Measurements from ENCODE around the gene ZNF837.
"Not testable (repeated sequence)": the region's sequence is repeated elsewhere in the genome, so short reads cannot be mapped to it uniquely, and the experiment has no call there.

ZNF837 gene

DNA sequence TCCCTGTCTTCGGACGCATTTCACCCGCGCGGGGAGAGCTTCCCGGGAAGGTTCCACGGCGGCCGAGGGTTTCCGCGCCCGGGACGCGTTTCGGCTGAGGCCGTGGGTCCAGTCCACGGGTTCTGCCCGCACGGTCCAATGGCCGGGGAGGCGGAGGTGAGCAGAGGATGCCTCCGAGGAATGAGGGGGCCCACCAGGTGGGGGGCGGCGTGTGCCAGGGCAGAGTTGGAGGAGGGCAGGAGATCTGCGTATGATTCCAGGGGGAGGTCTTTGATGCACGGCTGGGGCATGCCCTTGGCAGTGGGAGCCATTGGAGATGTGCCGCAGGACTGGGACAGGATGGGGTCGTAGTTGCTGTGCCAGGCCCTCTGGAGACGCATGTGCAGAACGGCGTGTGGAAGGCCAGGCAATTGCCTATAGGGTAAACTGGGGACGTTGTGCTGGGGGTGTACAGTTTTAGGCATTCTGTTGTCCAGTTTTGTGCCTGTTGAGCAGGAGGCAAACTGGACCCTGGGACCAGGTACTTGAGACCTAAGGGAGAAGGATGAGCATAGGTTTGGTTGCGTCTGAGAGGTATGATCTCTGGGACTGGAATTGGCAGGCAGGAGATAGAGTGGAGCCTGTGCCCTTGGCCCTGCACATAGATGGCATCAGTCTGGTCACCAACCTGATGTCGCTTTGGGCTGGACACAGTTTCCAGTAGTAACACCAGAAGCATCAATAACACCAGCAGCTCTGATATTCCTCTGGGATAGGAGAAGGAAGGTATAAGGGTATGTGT, 28.4 kb upstream of the ZNF837 start:
- peak overlapping the region; percentile 97 for H3K4me3 ChIP-seq (ENCODE audit: low read depth, low read length)
- DNase-seq (ENCODE audit: low read depth, low spot score) = no peak
- ChIA-PET POLR2A (interaction anchor here (0.5 to 1.4 kb wide), 9 partner anchors 13 to 111 kb away, joined by 3 to 7 read pairs (median 3); partner anchors contain the start of genes ZBTB45, ZNF132, ZNF497 and ZNF837), CTCF (interaction anchor here (0.5 to 1.0 kb wide), 3 partner anchors 9 to 91 kb away, joined by 3 to 6 read pairs (median 3); no protein-coding TSS in a partner anchor)
- TF ChIP-seq, protein P1, sequence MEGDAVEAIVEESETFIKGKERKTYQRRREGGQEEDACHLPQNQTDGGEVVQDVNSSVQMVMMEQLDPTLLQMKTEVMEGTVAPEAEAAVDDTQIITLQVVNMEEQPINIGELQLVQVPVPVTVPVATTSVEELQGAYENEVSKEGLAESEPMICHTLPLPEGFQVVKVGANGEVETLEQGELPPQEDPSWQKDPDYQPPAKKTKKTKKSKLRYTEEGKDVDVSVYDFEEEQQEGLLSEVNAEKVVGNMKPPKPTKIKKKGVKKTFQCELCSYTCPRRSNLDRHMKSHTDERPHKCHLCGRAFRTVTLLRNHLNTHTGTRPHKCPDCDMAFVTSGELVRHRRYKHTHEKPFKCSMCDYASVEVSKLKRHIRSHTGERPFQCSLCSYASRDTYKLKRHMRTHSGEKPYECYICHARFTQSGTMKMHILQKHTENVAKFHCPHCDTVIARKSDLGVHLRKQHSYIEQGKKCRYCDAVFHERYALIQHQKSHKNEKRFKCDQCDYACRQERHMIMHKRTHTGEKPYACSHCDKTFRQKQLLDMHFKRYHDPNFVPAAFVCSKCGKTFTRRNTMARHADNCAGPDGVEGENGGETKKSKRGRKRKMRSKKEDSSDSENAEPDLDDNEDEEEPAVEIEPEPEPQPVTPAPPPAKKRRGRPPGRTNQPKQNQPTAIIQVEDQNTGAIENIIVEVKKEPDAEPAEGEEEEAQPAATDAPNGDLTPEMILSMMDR (IDR thresholded peaks at IDR 0.05; ENCODE audit: insufficient read depth, low read length, missing control alignments) = no peak

DNA sequence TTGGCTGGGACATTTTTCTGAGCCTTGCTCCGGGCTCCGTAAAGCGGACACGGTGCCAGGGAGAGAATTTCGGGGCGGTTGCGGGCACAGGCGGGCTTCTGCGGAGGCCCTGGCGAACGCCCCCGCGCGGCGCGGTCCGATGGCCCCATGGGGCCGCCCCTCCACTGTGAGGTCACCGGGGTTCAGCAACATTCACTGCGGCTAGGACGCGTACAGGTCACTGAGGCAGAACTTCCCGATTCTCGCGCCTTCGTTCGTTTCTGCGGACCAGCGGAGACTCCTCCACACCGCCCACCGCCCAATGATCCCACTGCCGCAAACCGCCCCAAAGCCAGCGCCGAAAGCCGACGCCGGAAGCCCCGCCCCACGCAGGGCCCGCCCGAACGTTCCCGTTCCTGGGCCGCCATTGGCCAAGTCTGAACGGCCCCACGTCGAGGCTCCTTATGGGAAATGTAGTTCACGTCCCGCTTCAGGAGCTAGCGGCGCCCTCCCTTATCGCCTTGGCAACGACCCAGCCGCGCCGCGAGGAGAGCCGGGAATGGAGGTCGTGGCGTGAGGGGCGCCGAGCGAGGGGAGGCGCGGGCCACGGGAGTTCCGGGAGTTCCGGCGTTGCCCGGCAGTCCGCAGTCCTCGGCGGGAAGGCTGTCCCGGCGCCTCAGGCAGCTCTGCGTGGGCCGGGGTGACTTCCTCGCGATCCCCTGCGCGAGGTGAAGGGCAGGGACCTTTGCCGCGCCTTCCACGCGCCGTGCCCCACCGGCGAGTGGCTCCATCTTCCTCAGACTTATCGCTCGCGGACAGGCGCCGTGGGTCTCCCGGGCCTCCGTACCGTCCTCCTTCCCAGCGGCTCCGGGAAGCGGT, 27.6 kb upstream of the ZNF837 start, which contains the start of gene ZNF584:
ZNF584 (plus strand) TSS at position 498 of the 858 bp plus-strand sequence. CDS start 499 bp downstream, outside the sequence.
- TF ChIP-seq, protein P1 (IDR thresholded peaks at IDR 0.05; ENCODE audit: insufficient read depth, low read length, missing control alignments) = peak; percentile 26
- peak; percentile 38 for DNase-seq (ENCODE audit: low read depth, low spot score)
- peak within 1 kb of the TSS; percentile 97 for H3K4me3 ChIP-seq (ENCODE audit: low read depth, low read length)
- POLR2A ChIA-PET = interaction anchor here (0.5 to 1.4 kb wide), 8 partner anchors 12 to 111 kb away, joined by 3 to 7 read pairs (median 4); partner anchors contain the start of genes ZBTB45, ZNF132 and ZNF837
- CTCF ChIA-PET = interaction anchor here (0.9 kb wide), 1 partner anchor 9 kb away, joined by 6 read pairs; no protein-coding TSS in a partner anchor

DNA sequence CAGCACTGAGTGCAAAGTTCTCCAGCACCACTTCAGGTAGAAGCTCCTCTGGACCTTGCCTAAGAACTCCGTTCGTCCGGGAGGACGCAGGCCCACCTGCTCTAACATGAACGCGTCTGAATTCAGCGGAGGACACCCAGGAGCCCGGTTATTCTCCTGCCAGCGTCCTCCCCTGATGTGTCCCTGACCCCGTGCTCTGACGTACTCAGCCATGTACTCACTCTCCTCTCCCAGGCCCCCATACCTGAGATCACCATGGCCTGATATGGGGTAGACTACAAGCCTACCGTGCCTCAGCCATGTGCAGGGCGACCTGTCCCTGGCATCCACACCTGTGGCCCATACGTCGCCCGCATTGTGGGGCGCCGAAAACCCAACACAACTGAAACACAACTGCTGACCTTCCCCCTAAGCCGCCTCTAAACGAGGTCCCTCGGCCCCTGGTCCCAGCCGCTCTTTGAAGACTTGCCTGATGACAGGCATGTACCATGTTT, 26.9 kb upstream of the ZNF837 start:
- DNase-seq (ENCODE audit: low read depth, low spot score) = no peak
- POLR2A ChIA-PET = interaction anchor here (1.2 kb wide), 2 partner anchors 17 to 27 kb away, joined by 3 to 7 read pairs; partner anchors contain the start of gene ZNF837
- peak overlapping the region; percentile 97 for H3K4me3 ChIP-seq (ENCODE audit: low read depth, low read length)
- TF ChIP-seq, protein P1 (IDR thresholded peaks at IDR 0.05; ENCODE audit: insufficient read depth, low read length, missing control alignments) = no peak
- CTCF ChIA-PET = interaction anchor here (0.9 to 1.5 kb wide), 2 partner anchors 11 to 66 kb away, joined by 3 read pairs; no protein-coding TSS in a partner anchor

DNA sequence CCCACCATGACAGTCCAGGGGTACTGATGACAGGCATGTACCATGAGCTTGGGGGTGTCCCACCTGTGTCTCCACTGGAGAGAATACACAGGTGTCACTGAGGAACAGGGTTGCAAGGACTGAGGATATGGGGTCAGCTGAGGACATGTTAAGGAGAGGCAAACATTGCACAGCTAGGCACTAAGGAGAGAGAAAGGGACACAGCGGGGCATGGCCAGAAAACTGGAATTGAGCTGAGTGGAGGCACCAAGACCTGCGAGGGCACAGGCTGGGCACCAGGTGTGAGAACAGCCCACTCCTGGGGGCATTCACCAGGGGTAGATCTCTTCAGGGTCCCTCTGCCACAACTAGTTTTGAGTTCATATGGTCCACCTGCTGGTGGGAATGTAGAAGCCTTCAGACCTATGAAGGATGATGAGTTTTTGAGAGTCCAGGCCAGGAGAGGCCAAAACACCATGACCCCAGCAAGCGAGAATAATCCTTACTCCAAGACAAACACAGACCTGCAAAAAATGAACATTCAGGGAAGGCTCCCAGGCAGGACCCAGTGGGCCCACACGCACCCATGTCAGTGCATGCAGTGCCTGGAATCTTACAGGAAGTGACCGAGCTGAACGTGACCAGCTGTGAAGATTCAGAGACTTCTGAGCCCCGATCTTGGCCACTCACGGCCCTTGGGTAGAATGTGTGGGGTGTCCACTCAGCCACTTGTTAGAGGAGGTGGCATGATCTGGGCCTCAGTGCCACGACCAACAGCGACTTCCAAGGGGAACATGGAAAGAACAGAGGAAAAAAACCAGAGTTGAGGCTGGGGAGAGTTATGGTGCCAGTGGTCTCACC, 26.2 kb upstream of the ZNF837 start:
- TF ChIP-seq, protein P1 (IDR thresholded peaks at IDR 0.05; ENCODE audit: insufficient read depth, low read length, missing control alignments) = no peak
- POLR2A ChIA-PET = no interaction called here
- DNase-seq (ENCODE audit: low read depth, low spot score) = no peak
- CTCF ChIA-PET = interaction anchor here (0.9 to 1.5 kb wide), 3 partner anchors 10 to 66 kb away, joined by 3 read pairs; no protein-coding TSS in a partner anchor
- H3K4me3 ChIP-seq (ENCODE audit: low read depth, low read length) = peak overlapping the region; percentile 97

DNA sequence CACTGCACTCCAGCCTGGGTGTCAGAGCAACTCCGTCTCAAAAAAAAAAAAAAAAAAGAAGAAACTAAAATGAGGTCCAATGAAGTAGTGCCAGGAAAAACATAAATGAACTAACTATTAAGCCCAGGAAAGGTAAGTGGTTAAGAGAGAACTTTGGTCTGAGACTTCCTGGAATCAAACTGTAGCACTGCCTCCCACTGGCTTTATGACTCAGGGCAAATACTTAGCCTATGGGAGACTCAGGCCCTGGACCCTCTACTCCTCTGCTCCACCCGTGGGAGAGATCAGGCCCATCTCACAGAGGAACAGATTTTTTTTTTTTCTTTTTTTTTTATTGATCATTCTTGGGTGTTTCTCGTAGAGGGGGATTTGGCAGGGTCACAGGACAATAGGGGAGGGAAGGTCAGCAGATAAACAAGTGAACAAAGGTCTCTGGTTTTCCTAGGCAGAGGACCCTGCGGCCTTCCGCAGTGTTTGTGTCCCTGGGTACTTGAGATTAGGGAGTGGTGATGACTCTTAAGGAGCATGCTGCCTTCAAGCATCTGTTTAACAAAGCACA, 23.2 kb upstream of the ZNF837 start:
- CTCF ChIA-PET; DNase-seq (ENCODE audit: low read depth, low spot score); POLR2A ChIA-PET; H3K4me3 ChIP-seq (ENCODE audit: low read depth, low read length): not testable (repeated sequence)
